Right renal pelvis (tissue), 4 donors: ENCODE data around the gene AZIN2. TPM values are rescaled to one million over a fixed set of nuclear protein-coding genes. Genes with fewer than 3 reads are reported as not detected.

Experiments used
- DNase-seq, 4 donors: peaks; one replicate each; pipeline ENCODE4 v3.0.0-alpha.2; 2013; ENCODE audit warnings: low read depth in 4 of 4, low spot score in 3 of 4, missing footprints in 1 of 4
- polyA plus RNA-seq, 4 donors: library from polyadenylated mRNA; unstranded; fragments of 120-200 nt; gene quantifications; one replicate each; pipeline ENCODE4 v1.2.1, GENCODE V29; 2013; ENCODE audit not compliant: insufficient read length in 4 of 4

Gene AZIN2
- polyA plus RNA-seq, 4 donors, result 4.9 to 8.0 (median 6.9) TPM

DNA sequence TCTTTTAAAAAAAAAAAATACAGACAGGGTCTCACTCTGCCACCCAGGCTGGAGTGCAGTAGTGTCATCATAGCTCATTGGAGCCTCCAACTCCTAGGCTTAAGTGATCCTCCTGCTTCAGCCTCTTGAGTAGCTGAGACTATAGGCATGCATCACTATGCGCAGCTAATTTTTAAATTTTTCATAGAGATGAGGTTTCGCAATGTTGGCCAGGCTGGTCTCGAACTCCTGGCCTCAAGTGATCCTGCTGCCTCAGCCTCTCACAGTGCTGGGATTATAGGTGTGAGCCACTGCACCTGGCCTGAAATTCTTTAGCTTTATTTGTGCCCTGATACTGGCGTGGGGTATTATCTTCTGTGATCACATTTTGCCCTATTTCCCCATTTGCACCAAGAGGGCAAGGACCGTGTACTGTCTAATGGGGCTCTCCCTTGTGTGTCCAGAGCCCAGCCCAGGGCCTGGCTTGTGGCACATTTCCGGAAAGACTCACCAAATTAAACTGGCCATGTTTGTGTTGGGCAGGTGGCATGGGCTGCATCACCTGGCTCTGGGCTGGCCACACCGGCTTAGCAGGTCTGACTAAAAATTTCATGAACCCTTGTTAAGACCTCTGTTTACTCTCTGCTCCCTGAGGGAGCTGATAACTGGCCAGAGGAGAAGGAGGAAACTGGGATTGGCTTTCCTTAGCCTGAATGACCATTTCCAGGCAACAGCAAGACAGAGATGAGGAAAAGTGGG, 68.7 kb downstream of the AZIN2 start:
- no peak for DNase-seq

DNA sequence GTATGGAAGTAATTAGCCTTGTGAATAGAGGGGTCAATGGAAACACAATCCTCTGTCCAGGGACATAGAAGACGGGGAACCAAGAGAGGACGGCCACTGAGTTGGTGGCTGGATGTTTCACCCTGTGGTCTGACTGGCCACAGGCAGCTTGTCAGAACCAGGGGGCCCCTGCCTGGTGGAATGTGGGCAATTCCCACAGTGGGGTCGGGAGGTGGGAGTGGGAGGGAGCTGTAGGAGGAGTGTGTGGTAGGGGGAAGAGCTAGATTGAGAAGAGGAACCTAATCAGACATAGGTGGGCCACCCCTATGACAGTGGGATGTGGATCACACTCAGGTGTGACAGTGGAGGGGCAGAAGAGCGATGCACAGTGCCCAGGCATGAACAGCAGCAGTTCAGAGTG, 69.6 kb downstream of the AZIN2 start:
- DNase-seq, result no peak

DNA sequence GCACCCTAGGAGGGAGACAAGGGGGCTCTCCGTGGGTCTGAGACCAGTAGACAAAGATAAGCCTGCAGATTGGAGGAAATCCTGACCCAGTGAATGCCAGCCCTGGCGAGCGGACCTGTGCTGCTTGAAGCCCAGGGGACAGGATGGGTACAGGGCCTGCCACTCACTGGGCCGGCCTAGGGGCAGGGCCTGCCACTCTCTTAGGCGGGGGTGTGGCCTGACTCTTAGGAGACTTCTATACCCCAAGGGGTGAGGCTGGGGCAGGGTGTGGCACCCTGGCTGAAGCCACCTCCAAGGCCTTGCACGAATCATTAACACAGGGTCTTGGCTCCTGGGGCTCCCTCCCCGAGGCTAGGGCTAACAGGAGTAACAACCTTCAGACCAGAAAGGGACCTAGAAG, 70.2 kb downstream of the AZIN2 start:
- no peak for DNase-seq

DNA sequence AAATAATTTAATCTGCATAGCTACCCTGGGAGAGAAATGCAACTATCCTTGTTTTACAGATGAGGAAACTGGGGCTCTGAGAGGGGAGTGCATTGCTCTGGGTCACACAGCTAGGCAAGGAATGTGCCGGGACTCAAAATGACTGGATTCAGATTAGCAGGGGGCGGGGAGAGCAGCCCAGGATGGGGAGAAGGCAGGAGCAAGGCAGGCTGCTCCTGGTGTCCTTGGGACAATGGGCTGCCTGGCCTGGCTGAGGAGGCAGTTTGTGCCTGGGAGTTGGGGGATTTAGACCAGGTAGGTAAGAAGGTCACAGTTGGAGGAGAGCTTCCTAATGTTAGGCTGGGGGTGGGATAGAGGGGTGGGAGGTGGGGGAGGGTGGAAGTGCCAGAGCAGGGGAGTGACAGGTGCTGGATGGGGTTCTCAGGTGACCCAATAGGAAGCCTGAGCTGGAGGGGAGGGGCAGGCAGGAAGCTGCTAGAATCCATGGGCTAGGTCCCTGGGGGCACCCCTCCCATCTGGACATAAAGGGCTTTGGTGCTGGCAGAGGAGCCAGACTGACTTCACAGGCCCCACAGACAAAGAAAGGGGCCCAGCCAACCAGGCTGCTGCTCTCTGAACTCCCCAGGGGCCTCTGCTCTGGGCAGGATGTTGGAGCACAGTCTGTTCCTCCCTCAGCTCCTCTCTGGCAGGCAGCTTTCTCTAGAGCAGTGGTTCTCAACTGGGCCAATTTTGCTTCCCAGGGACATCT, 71.9 kb downstream of the AZIN2 start:
- DNase-seq, result no peak

DNA sequence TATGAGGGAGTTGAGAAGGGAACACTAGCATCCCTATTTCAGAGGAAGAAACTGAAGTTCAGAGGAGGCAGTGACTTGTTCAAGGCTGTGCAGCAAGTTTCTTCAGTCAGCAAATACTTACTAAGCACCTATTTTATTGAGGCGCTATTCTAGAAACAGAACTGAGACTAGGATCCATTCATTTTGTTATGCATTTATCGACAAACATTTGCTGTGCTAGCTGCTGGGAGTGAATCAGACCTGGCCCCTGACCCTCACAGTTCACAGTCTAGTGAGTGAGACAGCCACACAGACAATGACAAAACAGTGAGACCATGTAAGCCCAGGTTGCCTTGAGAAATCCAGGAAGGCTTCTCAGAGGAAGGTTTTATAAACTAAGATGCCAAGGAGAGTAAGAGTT, 72.7 kb downstream of the AZIN2 start:
- no peak for DNase-seq

DNA sequence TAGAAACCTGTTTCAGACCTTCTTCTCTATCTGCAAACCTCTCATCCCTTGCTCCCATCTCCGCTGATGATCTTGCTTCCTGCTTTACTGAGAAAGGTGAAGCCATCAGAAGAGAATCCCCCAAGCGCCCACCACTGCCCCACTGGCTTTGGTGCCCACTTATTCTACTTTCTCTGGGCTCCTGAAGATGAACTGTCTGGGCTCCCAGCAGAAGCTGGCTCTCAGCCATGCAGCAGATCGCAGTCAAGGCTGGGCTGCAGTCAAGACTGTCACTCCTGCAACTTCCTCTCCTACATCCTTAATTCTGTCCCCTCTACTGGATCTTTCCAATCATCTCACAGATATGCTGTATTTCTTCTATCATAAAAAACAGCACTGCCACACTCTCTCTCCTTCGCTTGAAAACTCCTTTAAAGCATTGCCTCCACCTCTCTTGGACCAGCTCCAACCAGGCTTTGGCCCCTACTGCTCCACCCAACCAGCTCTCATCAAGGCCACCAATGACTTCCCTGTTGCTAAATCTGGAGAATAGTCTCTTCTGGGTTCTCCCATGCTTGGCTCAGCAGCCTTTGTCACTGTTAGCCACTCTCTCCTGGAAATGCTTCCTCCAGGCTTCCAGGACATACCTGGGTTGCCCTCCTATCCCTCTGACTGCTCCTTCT, 75.1 kb downstream of the AZIN2 start:
- no peak for DNase-seq

DNA sequence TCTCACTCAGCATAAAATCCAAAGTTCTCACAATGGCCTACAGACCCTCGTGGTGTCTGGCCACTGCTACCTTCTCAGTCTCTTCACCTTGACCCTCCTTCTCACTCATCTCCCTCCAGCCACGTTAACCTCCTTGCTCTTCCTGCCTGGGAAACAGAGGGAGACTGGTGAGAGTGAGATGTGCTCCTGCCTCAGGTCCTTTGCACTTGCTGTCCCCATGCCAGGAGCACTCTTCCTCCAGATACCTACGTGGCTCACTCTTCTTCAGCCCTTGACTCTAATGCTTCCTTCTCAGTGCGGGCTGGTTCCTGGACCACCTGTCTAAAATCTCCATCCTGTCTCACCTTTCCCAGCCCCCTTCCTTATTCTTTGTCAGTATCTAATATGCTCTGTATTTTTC, 76.2 kb downstream of the AZIN2 start:
- no peak for DNase-seq

DNA sequence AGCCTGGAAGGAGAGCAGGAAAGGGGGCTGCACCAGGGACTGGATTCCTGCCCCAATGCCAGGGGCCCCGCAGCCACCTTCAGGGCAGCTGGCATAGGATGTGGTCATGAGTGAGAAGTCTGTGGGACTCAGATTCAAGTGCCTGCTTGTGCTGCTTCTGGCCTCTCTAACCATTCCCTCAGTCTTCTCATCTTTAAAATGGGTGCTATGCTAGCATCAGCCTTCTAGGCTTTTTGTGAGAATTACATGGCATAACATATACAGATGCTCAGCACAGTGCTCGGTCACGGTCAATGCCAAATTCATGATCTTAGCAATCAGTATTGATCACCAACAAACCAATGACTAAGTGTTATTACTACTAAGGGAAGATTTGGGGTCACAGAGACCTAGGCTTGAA, 77.4 kb downstream of the AZIN2 start:
- no peak for DNase-seq

DNA sequence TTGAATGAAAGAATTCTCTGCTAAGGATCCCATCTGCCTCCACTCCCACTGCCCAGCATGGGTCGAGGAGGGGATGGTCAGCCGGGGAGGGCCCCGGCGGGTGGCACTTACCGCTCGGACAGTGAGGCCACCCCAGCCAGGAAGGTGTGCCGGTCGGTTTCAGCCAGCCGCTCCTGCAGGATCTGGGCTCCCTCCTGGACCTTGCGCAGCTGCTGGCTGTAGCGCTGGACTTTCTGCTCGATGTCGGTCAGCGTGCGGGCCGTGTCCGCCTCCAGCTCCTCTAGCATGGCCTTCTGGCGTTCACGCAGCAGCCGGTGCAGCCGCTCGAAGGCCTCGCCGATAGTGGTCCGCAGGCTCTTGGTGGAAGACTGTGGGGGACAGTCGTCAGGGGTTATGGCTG, 78.6 kb downstream of the AZIN2 start:
- no peak for DNase-seq

DNA sequence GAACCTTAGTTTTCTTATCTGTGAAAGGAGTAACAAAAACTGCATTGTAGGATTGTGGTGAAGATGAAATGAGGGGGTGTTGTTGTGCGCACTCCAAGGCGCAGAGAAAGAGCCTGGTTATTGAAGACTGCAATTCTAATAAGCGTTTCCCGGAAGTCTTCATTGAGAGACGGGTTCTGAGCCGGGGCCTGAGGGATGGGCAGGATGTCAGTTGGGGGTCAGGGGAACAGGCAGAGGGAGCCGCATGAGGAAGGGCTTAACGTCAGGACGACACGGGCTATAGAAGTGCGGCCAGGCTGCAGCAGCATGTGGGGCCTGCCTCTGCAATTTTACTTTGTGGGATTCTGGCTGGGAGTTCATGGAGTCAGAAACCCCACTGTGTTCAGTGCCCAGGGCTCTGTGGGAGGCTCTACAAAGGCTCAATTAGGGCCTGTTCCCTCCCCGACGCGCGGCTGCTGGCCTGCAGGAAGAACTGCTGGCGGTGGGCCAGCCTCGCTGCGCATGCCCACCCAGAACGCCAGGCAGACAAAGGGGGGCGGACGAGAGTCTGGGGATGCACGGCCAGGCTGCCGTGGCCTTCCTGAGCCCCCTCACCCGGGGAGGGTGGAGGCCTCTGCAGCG, 80.2 kb downstream of the AZIN2 start:
- peak in 3 of 4 donors; percentile 63 to 72 (median 63) for DNase-seq

DNA sequence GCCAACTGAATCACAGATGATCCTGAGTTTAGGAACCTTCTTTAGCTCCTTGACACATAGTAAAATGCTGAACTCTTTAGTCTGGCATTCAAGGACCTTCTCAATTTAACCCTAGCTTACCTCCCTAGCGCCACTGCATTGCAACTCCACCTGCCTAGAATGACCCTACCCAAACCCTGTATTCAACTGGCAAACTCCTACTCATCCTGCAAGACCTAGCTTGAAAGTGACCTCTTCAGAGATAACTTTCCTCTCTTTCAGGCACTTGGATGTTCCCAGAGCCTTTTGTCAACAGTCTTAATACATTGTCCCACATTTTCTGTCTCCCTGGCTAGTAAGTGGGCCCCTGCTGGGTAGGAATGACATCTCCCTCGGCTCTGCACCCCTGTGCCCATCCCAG, 81.2 kb downstream of the AZIN2 start:
- DNase-seq, result no peak

DNA sequence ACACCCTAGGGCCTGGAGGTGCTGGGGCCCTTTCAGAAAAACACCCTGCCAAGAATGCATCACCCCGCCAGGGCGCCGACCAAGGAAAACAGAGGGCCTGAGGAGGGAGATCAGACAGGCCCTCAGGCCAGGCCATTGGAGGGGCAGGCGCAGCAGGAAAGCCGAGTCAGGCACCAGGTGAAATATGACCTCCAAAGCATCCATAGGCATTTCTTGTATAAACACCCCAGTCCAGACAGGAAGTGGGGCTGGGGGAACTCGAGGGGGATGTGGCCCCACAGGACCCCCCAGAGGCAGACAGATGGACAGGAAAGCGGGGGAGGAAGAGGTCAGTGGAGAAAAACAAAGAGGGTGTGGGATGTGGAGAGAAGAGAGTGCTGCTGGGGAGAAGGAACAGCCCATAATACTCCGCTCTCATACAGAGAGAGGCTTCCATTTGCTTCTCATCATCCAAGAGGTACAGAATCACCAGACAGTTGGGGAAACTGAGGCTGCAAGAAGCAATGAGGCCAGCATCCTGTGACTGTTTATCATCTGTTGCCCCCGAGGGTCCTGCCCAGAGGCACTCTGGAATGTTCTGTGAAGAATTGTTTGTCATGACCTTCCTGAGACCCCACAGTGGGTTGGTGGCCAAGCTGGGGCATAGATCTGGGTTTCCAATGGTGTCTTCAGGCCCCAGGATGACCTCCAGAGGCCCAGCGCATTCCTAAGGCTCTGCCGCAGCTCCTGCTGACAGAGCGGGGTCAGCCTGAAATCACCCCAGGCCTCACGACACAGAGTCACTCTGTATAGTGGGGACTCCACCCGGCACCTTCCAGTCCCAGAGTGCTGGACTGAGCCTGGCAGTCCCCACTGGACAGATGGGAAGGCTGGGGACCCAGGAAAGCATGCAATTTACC, 82.9 kb downstream of the AZIN2 start:
- peak; percentile 47 to 82 (median 72) for DNase-seq

DNA sequence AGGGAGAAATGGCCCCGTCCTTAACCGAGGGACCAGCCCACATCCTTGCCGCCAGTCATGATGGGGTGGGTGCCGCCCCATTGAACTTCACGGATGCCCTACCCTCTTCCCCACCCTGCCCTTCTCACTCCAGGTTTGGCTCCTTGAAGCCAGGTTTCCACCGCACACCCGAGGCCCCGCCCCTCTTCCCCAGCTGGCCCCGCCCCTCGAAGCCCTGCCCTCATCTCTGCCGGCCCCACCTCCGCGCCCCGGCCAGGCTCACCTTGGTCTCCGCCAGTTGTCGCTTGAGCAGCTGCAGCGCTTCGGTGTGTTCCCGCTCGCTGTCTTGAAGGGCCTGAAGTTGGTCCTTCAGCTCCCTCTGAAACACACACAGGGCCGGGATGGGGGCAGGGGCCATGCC, 84.3 kb downstream of the AZIN2 start:
- no peak for DNase-seq

DNA sequence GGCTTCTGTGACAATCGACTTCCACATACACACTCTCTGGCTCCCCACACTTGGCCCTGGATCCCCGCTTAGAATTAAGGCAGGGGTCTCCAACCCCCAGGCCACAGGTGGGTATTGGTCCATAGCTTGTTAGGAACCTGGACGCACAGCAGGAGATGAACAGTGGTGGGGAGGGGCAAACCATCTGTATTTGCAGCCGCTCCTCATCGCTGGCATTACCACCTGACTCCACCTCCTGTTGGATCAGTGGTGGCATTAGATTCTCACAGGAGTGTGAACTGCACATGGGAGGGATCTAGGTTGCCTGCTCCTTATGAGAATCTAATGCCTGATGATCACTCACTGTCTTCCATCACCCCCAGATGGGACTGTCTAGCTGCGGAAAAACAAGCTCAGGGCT, 84.9 kb downstream of the AZIN2 start:
- DNase-seq, result no peak

DNA sequence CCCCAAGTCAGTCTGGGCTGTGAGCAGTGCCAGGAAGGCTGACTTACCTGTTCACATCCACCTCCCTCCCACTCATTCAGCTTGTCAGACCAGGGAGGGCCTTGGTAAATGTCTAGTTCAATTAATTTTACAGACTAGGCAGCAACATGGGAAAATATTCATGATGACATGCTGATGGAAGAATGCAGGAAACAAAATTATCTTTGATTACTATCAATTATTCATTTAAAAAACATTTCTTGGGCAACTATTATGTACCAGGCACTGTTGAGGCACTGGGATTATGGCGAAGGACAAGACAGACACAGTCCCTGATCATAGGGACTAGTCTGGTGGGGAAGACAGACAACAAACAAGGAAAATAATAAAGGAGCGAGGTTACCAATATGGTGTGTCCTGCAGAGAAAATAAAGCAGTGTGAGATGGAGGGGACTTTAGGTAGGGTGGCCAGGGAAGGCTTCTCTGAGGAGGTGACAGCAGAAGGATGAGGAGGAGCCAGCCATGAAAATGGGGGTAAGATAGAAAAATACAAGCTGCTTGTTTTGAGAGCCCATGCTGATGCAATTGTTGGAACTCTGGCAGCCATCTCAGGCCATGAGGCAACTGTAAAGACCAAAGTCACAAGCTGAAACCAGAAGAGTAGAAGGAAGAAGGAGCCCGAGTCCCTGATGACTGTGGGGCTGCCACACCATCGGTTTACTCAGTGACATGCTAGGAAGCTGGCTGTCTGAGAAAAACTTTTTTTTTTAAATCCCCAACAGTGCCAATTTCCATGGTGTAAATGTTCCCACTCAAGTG, 86.9 kb downstream of the AZIN2 start:
- no peak for DNase-seq

DNA sequence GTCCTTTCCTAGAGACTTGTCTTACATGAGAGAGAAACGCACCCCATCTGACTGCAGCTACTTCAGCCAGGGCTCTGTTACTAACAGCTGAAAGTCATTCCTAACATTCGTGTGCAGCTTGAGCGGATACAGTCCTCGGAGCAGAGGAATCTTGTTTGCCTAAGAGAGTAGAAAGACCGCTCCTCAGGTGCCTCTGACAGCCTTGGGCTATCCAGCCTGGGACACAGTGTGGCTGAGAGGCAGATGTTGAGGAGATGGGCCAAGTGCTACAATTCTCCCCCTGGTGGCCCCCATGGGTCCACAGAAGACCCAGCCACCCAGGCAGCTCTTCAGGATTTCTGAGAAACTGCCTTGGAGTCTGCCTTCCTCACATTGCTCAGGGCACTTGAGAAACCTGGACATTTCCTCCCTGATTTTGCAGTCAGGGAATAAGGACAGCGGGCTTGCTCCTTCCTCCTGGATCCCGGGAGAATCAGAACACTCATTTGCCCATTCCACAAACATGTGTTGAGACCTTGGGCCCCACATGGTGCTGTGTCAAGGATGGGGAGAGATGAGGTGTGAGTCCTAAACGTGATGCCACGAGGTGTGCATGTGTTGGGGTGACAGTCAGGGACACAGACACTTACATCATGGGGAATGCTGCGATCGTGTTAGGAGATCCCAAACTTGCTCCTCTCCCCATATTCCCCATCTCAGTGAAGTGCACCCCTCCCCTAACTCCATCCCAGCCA, 87.8 kb downstream of the AZIN2 start:
- DNase-seq, result no peak

DNA sequence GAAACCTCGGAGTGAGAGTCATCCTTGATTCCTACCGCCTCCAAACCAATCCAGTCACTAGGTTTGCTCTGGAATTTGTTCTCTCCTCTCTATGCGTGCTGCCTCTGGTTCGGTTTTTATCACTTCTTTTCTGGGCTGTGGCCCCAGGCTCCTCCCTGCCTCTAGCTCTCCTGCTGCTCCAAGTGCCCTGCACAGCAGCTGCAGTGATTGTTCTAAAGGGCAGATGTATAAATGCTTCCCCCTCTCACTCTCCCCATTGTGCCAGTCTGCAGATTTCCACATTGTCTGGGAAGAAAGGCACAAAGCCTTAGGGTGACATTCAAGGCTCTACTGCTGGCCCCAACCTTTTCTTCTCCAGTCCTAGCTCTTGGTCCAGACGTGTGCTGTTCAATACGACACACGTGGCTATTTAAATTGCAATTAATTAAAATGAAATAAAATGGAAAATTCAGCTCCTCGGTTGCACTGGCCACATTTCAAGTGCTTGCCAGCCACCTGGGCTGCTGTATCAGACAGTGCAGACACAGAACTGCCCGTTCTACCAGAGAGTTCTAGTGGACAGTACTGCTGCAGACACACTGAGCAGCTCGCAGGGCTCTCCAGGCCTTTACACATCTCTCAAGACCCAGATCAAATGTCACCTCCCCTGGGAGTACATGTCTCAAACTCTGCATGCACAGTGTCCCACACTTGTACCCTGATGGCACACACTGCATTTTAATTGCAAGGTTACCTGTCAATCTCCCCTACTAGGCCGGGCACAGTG, 88.5 kb downstream of the AZIN2 start:
- DNase-seq, result no peak
